ENCODE measurements around the gene PLEKHA7.

DNA sequence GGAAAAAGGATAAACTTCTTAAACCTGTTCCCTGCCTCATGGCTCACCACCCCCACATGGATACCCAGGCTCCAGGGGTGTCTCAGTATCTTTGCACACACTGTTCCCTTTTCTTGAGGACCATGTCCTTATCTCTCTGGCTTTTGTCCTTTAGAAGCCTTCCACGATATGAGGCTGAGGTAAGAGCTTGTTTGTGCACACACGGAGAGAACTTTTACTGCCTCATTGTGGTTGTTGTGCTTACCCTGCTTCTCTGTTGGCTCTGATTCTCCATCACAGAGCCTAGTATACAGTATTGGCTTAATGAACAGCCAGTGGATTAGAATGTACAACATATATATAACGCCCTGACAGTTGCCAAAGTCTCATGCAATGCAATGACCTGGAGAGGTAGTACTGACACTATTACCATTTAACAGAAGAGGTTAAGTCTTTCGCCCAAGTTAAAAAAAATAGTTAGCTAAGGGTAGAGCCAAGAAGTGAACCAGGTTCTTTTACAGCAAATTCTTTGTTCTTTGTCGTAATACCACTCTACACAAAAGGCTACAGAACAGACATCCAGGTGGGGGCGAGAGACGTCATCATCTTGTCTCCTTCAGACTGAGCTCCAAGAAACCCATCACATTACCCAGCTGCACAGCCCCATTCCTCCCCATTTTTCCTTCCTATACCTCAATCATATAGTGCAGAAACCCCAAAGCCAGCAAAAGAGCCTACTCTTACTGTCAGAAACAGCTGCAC is 117.3 kb downstream of the PLEKHA7 start:
- TF ChIP-seq POLR2A (IDR thresholded peaks at IDR 0.05; ENCODE audit: low read depth, low read length) (no peak), CTCF (conservative IDR thresholded peaks at IDR 0.05; ENCODE audit: low read depth, low read length) (no peak), RAD21 (IDR thresholded peaks at IDR 0.05; ENCODE audit: low read length) (no peak), CEBPB (IDR thresholded peaks at IDR 0.05; ENCODE audit: low read depth, low read length) (no peak), MXI1 (IDR thresholded peaks at IDR 0.05; ENCODE audit: borderline replicate concordance, low read depth, low read length) (no peak), RCOR1 (IDR thresholded peaks at IDR 0.05; ENCODE audit: insufficient replicate concordance, low read length) (no peak)
